HepG2 (cell line): ENCODE measurements around the gene SERPINI1. TPM values are rescaled to one million over a fixed set of nuclear protein-coding genes. Genes with fewer than 3 reads are reported as not detected.

ENCODE experiments used
- ATF1 ChIP-seq: IDR thresholded peaks from 2 replicates; pipeline ENCODE4 v1.6.1; 2016; ENCODE audit warnings: mild to moderate bottlenecking, control low read depth
- BCLAF1 ChIP-seq: fragments of 450-650 bp; IDR thresholded peaks from 2 replicates; pipeline ENCODE4 v1.6.1; 2017; ENCODE audit warnings: mild to moderate bottlenecking
- CEBPG ChIP-seq: IDR thresholded peaks from 2 replicates; pipeline ENCODE4 v1.6.1; 2016
- FOXJ3 ChIP-seq: sonication (generic); formaldehyde crosslinking; IDR thresholded peaks from 2 replicates; pipeline ENCODE4 v1.4.0; 2020; ENCODE audit warnings: missing genetic modification reagents, mild to moderate bottlenecking, borderline replicate concordance
- HMG20A ChIP-seq: IDR thresholded peaks from 2 replicates; pipeline ENCODE4 v1.6.1; 2016; ENCODE audit warnings: borderline replicate concordance
- KDM5B ChIP-seq: sonication (generic); formaldehyde crosslinking; IDR thresholded peaks from 2 replicates; pipeline ENCODE4 v1.4.0; 2020; ENCODE audit warnings: missing genetic modification reagents, mild to moderate bottlenecking, borderline replicate concordance
- MAFG ChIP-seq: sonication (generic); formaldehyde crosslinking; IDR thresholded peaks from 2 replicates; pipeline ENCODE4 v1.5.1; 2020; ENCODE audit warnings: mild to moderate bottlenecking, missing genetic modification reagents
- NCOA2 ChIP-seq: sonication (generic); formaldehyde crosslinking; IDR thresholded peaks from 2 replicates; pipeline ENCODE4 v1.8.0; 2022; ENCODE audit warnings: inconsistent platforms
- NCOR1 ChIP-seq: fragments of 200-600 bp; sonication (generic); IDR thresholded peaks from 2 replicates; pipeline ENCODE4 v1.7.0; 2017; ENCODE audit warnings: antibody characterized with exemption, low read length, borderline replicate concordance
- RFXAP ChIP-seq: sonication (generic); formaldehyde crosslinking; IDR thresholded peaks from 2 replicates; pipeline ENCODE4 v1.4.0; 2020; ENCODE audit warnings: missing genetic modification reagents, borderline replicate concordance
- SOX5 ChIP-seq: IDR thresholded peaks from 2 replicates; pipeline ENCODE4 v1.6.1; 2016; ENCODE audit warnings: borderline replicate concordance
- ZBTB21 ChIP-seq: sonication (generic); formaldehyde crosslinking; IDR thresholded peaks from 2 replicates; pipeline ENCODE4 v1.4.0; 2020; ENCODE audit warnings: missing genetic modification reagents
- ZBTB42 ChIP-seq: sonication (generic); formaldehyde crosslinking; IDR thresholded peaks from 2 replicates; pipeline ENCODE4 v1.5.0; 2020; ENCODE audit warnings: mild to moderate bottlenecking, missing genetic modification reagents
- ZFP90 ChIP-seq: sonication (generic); formaldehyde crosslinking; IDR thresholded peaks from 2 replicates; pipeline ENCODE4 v1.8.0; 2022; ENCODE audit warnings: missing genetic modification reagents, mild to moderate bottlenecking, inconsistent platforms, borderline replicate concordance
- ZMAT5 ChIP-seq: sonication (generic); formaldehyde crosslinking; IDR thresholded peaks from 2 replicates; pipeline ENCODE4 v1.5.0; 2020; ENCODE audit warnings: mild to moderate bottlenecking, low read depth, missing genetic modification reagents, borderline replicate concordance
- ZNF335 ChIP-seq: sonication (generic); formaldehyde crosslinking; IDR thresholded peaks from 2 replicates; pipeline ENCODE4 v1.4.0; 2020; ENCODE audit warnings: missing genetic modification reagents
- ZNF530 ChIP-seq: sonication (generic); formaldehyde crosslinking; IDR thresholded peaks from 2 replicates; pipeline ENCODE4 v1.5.0; 2020; ENCODE audit warnings: low read depth, mild to moderate bottlenecking, missing genetic modification reagents
- ZNF670 ChIP-seq: sonication (generic); formaldehyde crosslinking; IDR thresholded peaks from 2 replicates; pipeline ENCODE4 v1.8.0; 2022; ENCODE audit warnings: mild to moderate bottlenecking, missing genetic modification reagents, borderline replicate concordance
- ZNF780A ChIP-seq: sonication (generic); formaldehyde crosslinking; IDR thresholded peaks from 2 replicates; pipeline ENCODE4 v1.8.0; 2022; ENCODE audit warnings: mild to moderate bottlenecking, missing genetic modification reagents, moderate library complexity
- polyA plus RNA-seq, 8 experiments: library from polyadenylated mRNA; depleted of rRNA in 3 of 8; stranded (reverse) in 7 of 8; unstranded in 1 of 8; fragments of >200 nt; fragmentation: Illumina TruSeq in 4 of 8; extraction: Trizol in 4 of 8; gene quantifications; 2 replicates each; pipeline versions ENCODE4 v1.2.1 to v1.2.3, GENCODE V29; 2011 to 2016; ENCODE audit warnings: low read depth in 4 of 8, missing spikeins in 1 of 8, mixed read lengths in 1 of 8; ENCODE audit not compliant: insufficient read depth in 1 of 8
- total RNA-seq, 5 experiments: library from RNA; depleted of rRNA; stranded (reverse); fragments of >200 nt; fragmentation: Illumina TruSeq; extraction: Trizol; gene quantifications; 2 replicates each; pipeline ENCODE4 v1.2.3, GENCODE V29; 2016; ENCODE audit warnings: low read depth in 1 of 5
- TF ChIP-seq, protein P1 (sequence below), 2 experiments: sonication (generic) in 1 of 2; formaldehyde crosslinking in 1 of 2; IDR thresholded peaks; 2 replicates each; pipeline versions ENCODE4 v1.4.0 to v1.6.1; 2018 to 2020; ENCODE audit warnings: missing genetic modification reagents in 2 of 2, borderline replicate concordance in 1 of 2, low read depth in 1 of 2, mild to moderate bottlenecking in 1 of 2, missing biosample characterization in 1 of 2
- TF ChIP-seq, protein P2 (sequence below): sonication (generic); formaldehyde crosslinking; IDR thresholded peaks from 2 replicates; pipeline ENCODE4 v1.9.0; 2021; ENCODE audit warnings: missing genetic modification reagents, mild to moderate bottlenecking, borderline replicate concordance
- TF ChIP-seq, protein P3 (sequence below): IDR thresholded peaks from 2 replicates; pipeline ENCODE4 v1.6.1; 2016; ENCODE audit warnings: low read depth

Gene SERPINI1
- total and polyA plus RNA-seq, 2 of the 13 experiments (the other 11 are each of a cell fraction or from before 2014, with no cell fraction given), result 14.7 to 58.0 TPM

DNA sequence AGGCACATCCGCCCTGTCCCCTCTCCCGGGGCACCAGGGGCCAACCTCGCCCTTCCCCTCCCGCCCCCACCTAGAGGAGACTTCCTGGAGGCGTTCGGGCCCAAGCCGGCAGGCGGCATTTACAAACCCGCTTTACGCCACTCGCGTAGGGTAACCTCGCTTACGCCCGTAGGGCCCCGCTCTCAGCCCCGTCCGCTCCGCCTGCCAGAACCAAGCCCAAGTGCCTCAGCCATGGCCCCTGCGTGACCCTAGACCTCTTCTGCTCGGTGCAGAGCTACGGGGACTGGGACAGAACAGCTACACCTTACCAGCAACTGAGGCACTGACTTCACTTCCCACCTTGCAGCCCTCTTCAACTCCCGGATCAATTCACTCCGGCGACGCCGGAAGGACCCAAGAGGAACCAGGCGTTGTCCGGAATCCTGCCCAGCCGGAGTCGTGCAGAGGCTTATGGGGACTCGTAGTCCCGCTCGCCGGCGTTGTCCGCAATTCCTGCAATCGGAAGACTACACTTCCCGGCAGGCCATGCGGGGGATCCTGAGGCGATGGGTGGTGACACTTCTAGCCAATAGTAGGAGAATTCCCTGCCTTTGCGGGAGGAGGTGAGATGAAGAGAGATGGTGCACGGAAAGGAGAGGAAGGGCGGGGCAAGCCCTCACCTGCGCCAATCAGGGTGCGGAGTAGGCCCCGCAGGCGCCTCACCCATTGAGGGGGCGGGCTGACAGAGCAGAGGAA, 856 bp upstream of the SERPINI1 start, which contains the start of gene PDCD10 (continued):
- TF ChIP-seq ZMAT5 (CRISPR knock-in tag), result no peak
- no peak for TF ChIP-seq BCLAF1
- 0 out of 2 replicates have a peak, but pooled peaks have one; percentile 32 for TF ChIP-seq RFXAP (CRISPR knock-in tag)
- no peak for TF ChIP-seq HMG20A (CRISPR knock-in tag)
- TF ChIP-seq KDM5B, result peak; percentile 48; the same call in 1 of the 2 replicates
- TF ChIP-seq, protein P1, sequence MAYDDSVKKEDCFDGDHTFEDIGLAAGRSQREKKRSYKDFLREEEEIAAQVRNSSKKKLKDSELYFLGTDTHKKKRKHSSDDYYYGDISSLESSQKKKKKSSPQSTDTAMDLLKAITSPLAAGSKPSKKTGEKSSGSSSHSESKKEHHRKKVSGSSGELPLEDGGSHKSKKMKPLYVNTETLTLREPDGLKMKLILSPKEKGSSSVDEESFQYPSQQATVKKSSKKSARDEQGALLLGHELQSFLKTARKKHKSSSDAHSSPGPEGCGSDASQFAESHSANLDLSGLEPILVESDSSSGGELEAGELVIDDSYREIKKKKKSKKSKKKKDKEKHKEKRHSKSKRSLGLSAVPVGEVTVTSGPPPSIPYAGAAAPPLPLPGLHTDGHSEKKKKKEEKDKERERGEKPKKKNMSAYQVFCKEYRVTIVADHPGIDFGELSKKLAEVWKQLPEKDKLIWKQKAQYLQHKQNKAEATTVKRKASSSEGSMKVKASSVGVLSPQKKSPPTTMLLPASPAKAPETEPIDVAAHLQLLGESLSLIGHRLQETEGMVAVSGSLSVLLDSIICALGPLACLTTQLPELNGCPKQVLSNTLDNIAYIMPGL (CRISPR knock-in tag; IDR thresholded peaks at IDR 0.05; ENCODE audit: borderline replicate concordance in 1 of 2, low read depth in 1 of 2), result peak; percentile 26 to 43; a peak in 2 of 4 replicates
- TF ChIP-seq, protein P2, sequence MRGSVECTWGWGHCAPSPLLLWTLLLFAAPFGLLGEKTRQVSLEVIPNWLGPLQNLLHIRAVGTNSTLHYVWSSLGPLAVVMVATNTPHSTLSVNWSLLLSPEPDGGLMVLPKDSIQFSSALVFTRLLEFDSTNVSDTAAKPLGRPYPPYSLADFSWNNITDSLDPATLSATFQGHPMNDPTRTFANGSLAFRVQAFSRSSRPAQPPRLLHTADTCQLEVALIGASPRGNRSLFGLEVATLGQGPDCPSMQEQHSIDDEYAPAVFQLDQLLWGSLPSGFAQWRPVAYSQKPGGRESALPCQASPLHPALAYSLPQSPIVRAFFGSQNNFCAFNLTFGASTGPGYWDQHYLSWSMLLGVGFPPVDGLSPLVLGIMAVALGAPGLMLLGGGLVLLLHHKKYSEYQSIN (CRISPR knock-in tag), result no peak
- TF ChIP-seq NCOA2, result 0 out of 2 replicates have a peak, but pooled peaks have one; percentile 7
- TF ChIP-seq, protein P3, sequence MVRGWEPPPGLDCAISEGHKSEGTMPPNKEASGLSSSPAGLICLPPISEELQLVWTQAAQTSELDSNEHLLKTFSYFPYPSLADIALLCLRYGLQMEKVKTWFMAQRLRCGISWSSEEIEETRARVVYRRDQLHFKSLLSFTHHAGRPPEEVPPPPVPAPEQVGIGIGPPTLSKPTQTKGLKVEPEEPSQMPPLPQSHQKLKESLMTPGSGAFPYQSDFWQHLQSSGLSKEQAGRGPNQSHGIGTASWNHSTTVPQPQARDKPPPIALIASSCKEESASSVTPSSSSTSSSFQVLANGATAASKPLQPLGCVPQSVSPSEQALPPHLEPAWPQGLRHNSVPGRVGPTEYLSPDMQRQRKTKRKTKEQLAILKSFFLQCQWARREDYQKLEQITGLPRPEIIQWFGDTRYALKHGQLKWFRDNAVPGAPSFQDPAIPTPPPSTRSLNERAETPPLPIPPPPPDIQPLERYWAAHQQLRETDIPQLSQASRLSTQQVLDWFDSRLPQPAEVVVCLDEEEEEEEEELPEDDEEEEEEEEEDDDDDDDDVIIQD (CRISPR knock-in tag), result peak; percentile 16; the same call in 1 of the 2 replicates
- TF ChIP-seq ZNF530 (CRISPR knock-in tag), result no peak
- no peak; the same call in 1 of the 2 replicates for TF ChIP-seq ZBTB42 (CRISPR knock-in tag)
- TF ChIP-seq NCOR1, result peak; percentile 7; the same call in 1 of the 2 replicates
- no peak for TF ChIP-seq ZBTB21
- no peak for TF ChIP-seq ZNF670
- TF ChIP-seq SOX5 (CRISPR knock-in tag), result peak; percentile 49; the same call in 1 of the 2 replicates
- no peak for TF ChIP-seq MAFG
- peak; percentile 77 for TF ChIP-seq ATF1
- TF ChIP-seq ZNF335 (CRISPR knock-in tag), result peak; percentile 96
- TF ChIP-seq ZFP90 (CRISPR knock-in tag), result 0 out of 2 replicates have a peak, but pooled peaks have one; percentile 41
- TF ChIP-seq ZNF780A, result peak; percentile 55; the same call in 1 of the 2 replicates
- peak; percentile 37; the same call in 1 of the 2 replicates for TF ChIP-seq FOXJ3
- TF ChIP-seq CEBPG (CRISPR knock-in tag), result no peak; the same call in 1 of the 2 replicates
